Panc1 (cell line): ENCODE data around the gene PECR. TPM values are rescaled to one million over a fixed set of nuclear protein-coding genes. Genes with fewer than 3 reads are reported as not detected.

Experiments used
- ATAC-seq: fragments of 200-7000 bp; cut with Tn5 transposase; 2 replicates; pipeline ENCODE4 v1.9.1; 2020; ENCODE audit warnings: mild to moderate bottlenecking, moderate library complexity
- BruUV-seq: library from RNA; stranded (reverse); fragments of 400-500 nt; replicated peaks from 2 replicates; lab custom pipeline; 2021; lab: Mats Ljungman, UMichigan
- CTCF ChIA-PET: fragments of 300-600 bp; sonication (Branson Sonifier 250); formaldehyde crosslinking; loops from one replicate; lab custom pipeline; 2022; ENCODE audit warnings: antibody characterized with exemption; lab: Charles Lee
- POLR2A ChIA-PET: fragments of 300-600 bp; sonication (Branson Sonifier 250); formaldehyde crosslinking; loops from one replicate; lab custom pipeline; 2022; ENCODE audit warnings: antibody characterized with exemption; lab: Charles Lee
- DNase-seq: peaks from one replicate; pipeline ENCODE4 v3.0.0-alpha.2; 2010; ENCODE audit warnings: low read depth, low spot score
- H3K27ac ChIP-seq: 2 replicates; pipeline ENCODE4 v1.5.1; 2011; ENCODE audit warnings: mild to moderate bottlenecking, low read length, inconsistent platforms
- H3K27me3 ChIP-seq: fragments of 200-500 bp; sonication (Bioruptor generic); 2 replicates; pipeline ENCODE4 v1.6.0; 2014; ENCODE audit warnings: low read length, inconsistent platforms; ENCODE audit not compliant: control insufficient read depth, insufficient read depth
- H3K36me3 ChIP-seq: fragments of 200-500 bp; sonication (Bioruptor generic); 2 replicates; pipeline ENCODE4 v1.5.1; 2014; ENCODE audit warnings: inconsistent platforms, mild to moderate bottlenecking, low read length, moderate library complexity; ENCODE audit not compliant: control insufficient read depth, insufficient read depth
- H3K4me1 ChIP-seq: 2 replicates; pipeline ENCODE4 v1.5.1; 2011; ENCODE audit warnings: inconsistent platforms, mild to moderate bottlenecking, low read length, moderate library complexity; ENCODE audit not compliant: control insufficient read depth, insufficient read depth
- H3K4me3 ChIP-seq, 2 experiments: 2 replicates each; pipeline ENCODE4 v1.5.1; 2011 to 2012; ENCODE audit warnings: low read depth in 2 of 2, low read length in 2 of 2, mild to moderate bottlenecking in 2 of 2, inconsistent platforms in 1 of 2, moderate library complexity in 1 of 2
- H3K9me3 ChIP-seq: fragments of 200-500 bp; sonication (Bioruptor generic); 2 replicates; pipeline ENCODE4 v1.5.1; 2014; ENCODE audit warnings: low read depth, mild to moderate bottlenecking, inconsistent platforms, low read length, moderate library complexity; ENCODE audit not compliant: control insufficient read depth, insufficient read depth
- POLR2AphosphoS5 ChIP-seq: IDR thresholded peaks from 2 replicates; pipeline ENCODE4 v1.6.1; 2012; ENCODE audit warnings: mild to moderate bottlenecking, low read depth, low read length, moderate library complexity
- SIN3A ChIP-seq: IDR thresholded peaks from 2 replicates; pipeline ENCODE4 v1.6.1; 2012; ENCODE audit warnings: low read depth, mild to moderate bottlenecking, low read length, moderate library complexity, borderline replicate concordance; ENCODE audit not compliant: insufficient read depth
- TCF7L2 ChIP-seq: IDR thresholded peaks from 2 replicates; pipeline ENCODE4 v1.6.1; 2011; ENCODE audit warnings: mild to moderate bottlenecking, low read depth, low read length, inconsistent platforms
- in situ Hi-C: cut with HindIII; loops from 2 replicates; pipeline ENCODE4 v1.10.0; 2016; ENCODE audit warnings: low sequenced_read_pairs, low pct_unique_long_range_greater_than_20kb
- intact Hi-C: fragments of 100-400 bp; cut with micrococcal nuclease; formaldehyde crosslinking; loops from one replicate; pipeline ENCODE4 v1.10.0; 2022; ENCODE audit not compliant: unreplicated experiment
- total RNA-seq: library from RNA; stranded (reverse); gene quantifications from one replicate; pipeline ENCODE4 v1.2.1, GENCODE V29; 2021; ENCODE audit not compliant: unreplicated experiment
- TF ChIP-seq, protein P1 (sequence below): fragments of 450-650 bp; IDR thresholded peaks from 2 replicates; pipeline ENCODE4 v1.5.1; 2017; ENCODE audit warnings: mild to moderate bottlenecking
- TF ChIP-seq, protein P2 (sequence below), 2 experiments: IDR thresholded peaks; 2 replicates each; pipeline ENCODE4 v1.6.1; 2011 to 2012; ENCODE audit warnings: low read depth in 2 of 2, control low read depth in 1 of 2, low read length in 1 of 2, mild to moderate bottlenecking in 1 of 2, moderate library complexity in 1 of 2; ENCODE audit not compliant: insufficient read depth in 1 of 2

PECR gene
- total RNA-seq, 1 experiment from 2014 or later, result 16.5 TPM

DNA sequence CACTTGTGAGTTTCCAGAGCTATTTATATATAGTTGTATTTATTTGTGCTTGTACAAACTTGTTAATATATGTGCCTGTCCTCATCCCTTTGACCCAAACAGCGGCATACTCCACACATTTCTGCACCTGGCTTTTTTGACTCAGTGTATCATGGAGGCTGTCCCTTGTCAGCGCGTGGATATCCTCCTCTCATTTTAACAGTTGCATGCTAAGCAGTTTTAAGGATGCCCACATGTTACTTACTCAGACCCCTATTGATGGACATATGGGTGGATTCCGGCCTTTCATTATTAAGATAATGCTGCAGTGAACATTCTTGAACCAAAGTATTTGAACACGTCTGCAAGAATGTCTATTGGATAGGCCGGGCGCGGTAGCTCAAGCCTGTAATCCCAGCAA lies 67.6 kb downstream of the PECR start:
- H3K27me3 ChIP-seq, result no peaks in the 10 kb centered on the region
- H3K36me3 ChIP-seq, result no peaks in the 10 kb centered on the region; the same call in 1 of the 2 replicates
- intact Hi-C loops (no loop called here), in situ Hi-C loops (no loop called here)
- H3K4me1 ChIP-seq, result peaks cover 16% of the 10 kb centered on the region
- ATAC-seq, result no peak
- ChIA-PET CTCF (no interaction called here), POLR2A (no interaction called here)
- peak overlapping the region; percentile 49 for H3K27ac ChIP-seq
- H3K4me3 ChIP-seq, result no peak overlapping the region
- TF ChIP-seq, protein P1, sequence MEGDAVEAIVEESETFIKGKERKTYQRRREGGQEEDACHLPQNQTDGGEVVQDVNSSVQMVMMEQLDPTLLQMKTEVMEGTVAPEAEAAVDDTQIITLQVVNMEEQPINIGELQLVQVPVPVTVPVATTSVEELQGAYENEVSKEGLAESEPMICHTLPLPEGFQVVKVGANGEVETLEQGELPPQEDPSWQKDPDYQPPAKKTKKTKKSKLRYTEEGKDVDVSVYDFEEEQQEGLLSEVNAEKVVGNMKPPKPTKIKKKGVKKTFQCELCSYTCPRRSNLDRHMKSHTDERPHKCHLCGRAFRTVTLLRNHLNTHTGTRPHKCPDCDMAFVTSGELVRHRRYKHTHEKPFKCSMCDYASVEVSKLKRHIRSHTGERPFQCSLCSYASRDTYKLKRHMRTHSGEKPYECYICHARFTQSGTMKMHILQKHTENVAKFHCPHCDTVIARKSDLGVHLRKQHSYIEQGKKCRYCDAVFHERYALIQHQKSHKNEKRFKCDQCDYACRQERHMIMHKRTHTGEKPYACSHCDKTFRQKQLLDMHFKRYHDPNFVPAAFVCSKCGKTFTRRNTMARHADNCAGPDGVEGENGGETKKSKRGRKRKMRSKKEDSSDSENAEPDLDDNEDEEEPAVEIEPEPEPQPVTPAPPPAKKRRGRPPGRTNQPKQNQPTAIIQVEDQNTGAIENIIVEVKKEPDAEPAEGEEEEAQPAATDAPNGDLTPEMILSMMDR, result no peak
- TF ChIP-seq SIN3A (no peak), POLR2AphosphoS5 (no peak), TCF7L2 (no peak)
- TF ChIP-seq, protein P2, sequence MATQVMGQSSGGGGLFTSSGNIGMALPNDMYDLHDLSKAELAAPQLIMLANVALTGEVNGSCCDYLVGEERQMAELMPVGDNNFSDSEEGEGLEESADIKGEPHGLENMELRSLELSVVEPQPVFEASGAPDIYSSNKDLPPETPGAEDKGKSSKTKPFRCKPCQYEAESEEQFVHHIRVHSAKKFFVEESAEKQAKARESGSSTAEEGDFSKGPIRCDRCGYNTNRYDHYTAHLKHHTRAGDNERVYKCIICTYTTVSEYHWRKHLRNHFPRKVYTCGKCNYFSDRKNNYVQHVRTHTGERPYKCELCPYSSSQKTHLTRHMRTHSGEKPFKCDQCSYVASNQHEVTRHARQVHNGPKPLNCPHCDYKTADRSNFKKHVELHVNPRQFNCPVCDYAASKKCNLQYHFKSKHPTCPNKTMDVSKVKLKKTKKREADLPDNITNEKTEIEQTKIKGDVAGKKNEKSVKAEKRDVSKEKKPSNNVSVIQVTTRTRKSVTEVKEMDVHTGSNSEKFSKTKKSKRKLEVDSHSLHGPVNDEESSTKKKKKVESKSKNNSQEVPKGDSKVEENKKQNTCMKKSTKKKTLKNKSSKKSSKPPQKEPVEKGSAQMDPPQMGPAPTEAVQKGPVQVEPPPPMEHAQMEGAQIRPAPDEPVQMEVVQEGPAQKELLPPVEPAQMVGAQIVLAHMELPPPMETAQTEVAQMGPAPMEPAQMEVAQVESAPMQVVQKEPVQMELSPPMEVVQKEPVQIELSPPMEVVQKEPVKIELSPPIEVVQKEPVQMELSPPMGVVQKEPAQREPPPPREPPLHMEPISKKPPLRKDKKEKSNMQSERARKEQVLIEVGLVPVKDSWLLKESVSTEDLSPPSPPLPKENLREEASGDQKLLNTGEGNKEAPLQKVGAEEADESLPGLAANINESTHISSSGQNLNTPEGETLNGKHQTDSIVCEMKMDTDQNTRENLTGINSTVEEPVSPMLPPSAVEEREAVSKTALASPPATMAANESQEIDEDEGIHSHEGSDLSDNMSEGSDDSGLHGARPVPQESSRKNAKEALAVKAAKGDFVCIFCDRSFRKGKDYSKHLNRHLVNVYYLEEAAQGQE (IDR thresholded peaks at IDR 0.05; ENCODE audit: insufficient read depth in 1 of 2, low read depth in 2 of 2, low read length in 1 of 2), result no peak
- H3K9me3 ChIP-seq, result no peaks in the 10 kb centered on the region
- DNase-seq, result no peak
- no TSS peak for BruUV-seq

DNA sequence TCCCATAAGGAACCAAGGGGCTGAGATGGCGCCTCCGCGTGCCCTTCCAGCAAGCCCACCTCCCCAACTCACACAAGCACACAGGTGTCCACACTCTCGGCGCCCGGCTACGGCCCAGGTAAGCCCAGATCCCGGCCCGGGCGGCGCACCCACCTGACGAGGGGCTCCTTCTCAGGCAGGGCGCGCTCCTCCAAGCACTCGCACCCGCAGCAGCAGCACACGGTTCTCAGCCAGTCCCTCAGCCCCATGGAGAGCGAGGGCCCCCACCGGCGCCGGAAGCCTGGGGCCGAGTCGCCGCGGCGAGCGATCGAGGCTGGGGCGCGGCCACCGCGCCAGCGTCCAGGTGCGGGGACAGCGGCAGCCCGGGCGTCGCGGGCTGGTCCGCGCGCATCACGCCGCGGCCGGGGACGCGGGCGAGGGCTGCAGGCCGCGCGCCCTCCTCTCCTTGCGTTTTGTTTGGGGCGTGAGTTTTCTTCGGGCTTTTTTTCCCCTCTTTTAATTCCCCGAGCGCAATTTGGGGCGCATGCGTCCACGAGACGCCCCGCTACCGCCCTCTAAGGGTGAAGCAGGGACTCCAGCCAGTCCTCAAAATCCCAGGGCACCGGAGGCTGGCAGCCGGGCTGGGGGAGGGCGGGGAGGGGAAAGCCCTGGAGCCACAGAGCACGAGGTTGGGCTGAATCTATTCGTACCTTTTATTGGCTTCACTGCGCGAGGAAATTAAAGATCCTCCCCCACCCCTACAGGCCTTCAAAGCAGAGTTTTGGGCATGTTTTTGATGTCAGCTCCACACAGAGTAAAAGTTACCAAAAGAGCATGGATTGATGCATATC lies 68.3 kb downstream of the PECR start, which contains the start of gene MREG:
TSS of gene MREG (minus strand) at position 472 of the 830 bp plus-strand sequence. CDS start at position 248, 224 bp downstream.
- BruUV-seq, result no TSS peak
- H3K27ac ChIP-seq, result peak within 1 kb of the TSS; percentile 84
- CTCF ChIA-PET, result interaction anchor here (0.6 to 1.3 kb wide), 2 partner anchors 10 to 62 kb away, joined by 3 to 4 read pairs; no protein-coding TSS in a partner anchor

More for the DNA sequence above, 68.3 kb downstream of the PECR start, which contains the start of gene MREG:
- in situ Hi-C loops, result no loop called here
- ATAC-seq, result peak; percentile 94
- H3K27me3 ChIP-seq, result no peaks in the 10 kb centered on the region
- H3K36me3 ChIP-seq, result no peaks in the 10 kb centered on the region; the same call in 1 of the 2 replicates
- POLR2A ChIA-PET, result no interaction called here
- intact Hi-C loops, result no loop called here
- H3K4me3 ChIP-seq, result peak within 1 kb of the TSS; percentile 77 to 98
- H3K4me1 ChIP-seq, result peaks cover 16% of the 10 kb centered on the region
- H3K9me3 ChIP-seq, result no peaks in the 10 kb centered on the region
- DNase-seq, result no peak
- TF ChIP-seq, protein P2 (IDR thresholded peaks at IDR 0.05; ENCODE audit: insufficient read depth in 1 of 2, low read depth in 2 of 2, low read length in 1 of 2), result no peak
- TF ChIP-seq, protein P1, result peak; percentile 94
